ENCODE data around the gene GLT1D1. TPM values are rescaled to one million over a fixed set of nuclear protein-coding genes. Genes with fewer than 3 reads are reported as not detected.

GLT1D1 gene
- total RNA-seq, 2 donors from 2014 or later: 0.17 to 0.45 TPM

DNA sequence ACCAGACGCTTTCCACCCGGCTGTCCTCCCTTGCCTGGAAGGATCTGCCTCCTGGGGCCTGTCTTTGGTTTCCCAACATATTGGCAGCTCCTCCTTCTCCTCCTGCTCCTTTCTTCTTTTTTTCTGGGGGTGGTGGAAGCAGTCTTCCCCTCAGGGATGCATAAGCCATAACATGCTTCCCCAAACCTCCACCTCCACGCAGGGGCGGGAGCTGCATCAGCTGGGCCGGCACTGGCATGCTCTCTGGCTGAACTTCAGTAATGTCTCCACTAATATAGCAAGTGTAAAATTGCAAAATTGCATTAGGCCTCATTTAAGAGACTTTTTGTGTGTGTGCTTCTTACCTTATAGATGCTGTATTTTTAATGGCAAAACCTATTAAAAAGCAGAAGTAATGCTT lies 58.6 kb downstream of the GLT1D1 start:
- no peak overlapping the region for H3K27ac ChIP-seq
- intact Hi-C loops (cut with DNase I): no loop called here
- H3K4me1 ChIP-seq: no peaks in the 10 kb centered on the region
- H3K4me3 ChIP-seq: no peak overlapping the region
- H3K27me3 ChIP-seq: no peaks in the 10 kb centered on the region
- TF ChIP-seq, protein P1, sequence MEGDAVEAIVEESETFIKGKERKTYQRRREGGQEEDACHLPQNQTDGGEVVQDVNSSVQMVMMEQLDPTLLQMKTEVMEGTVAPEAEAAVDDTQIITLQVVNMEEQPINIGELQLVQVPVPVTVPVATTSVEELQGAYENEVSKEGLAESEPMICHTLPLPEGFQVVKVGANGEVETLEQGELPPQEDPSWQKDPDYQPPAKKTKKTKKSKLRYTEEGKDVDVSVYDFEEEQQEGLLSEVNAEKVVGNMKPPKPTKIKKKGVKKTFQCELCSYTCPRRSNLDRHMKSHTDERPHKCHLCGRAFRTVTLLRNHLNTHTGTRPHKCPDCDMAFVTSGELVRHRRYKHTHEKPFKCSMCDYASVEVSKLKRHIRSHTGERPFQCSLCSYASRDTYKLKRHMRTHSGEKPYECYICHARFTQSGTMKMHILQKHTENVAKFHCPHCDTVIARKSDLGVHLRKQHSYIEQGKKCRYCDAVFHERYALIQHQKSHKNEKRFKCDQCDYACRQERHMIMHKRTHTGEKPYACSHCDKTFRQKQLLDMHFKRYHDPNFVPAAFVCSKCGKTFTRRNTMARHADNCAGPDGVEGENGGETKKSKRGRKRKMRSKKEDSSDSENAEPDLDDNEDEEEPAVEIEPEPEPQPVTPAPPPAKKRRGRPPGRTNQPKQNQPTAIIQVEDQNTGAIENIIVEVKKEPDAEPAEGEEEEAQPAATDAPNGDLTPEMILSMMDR (IDR thresholded peaks at IDR 0.05): no peak
- H3K9me3 ChIP-seq: no peaks in the 10 kb centered on the region
- no peak for DNase-seq
- no peaks in the 10 kb centered on the region for H3K36me3 ChIP-seq
- no peak overlapping the region for H3K9ac ChIP-seq (ENCODE audit: low read depth in 2 of 2, low read length in 2 of 2)

DNA sequence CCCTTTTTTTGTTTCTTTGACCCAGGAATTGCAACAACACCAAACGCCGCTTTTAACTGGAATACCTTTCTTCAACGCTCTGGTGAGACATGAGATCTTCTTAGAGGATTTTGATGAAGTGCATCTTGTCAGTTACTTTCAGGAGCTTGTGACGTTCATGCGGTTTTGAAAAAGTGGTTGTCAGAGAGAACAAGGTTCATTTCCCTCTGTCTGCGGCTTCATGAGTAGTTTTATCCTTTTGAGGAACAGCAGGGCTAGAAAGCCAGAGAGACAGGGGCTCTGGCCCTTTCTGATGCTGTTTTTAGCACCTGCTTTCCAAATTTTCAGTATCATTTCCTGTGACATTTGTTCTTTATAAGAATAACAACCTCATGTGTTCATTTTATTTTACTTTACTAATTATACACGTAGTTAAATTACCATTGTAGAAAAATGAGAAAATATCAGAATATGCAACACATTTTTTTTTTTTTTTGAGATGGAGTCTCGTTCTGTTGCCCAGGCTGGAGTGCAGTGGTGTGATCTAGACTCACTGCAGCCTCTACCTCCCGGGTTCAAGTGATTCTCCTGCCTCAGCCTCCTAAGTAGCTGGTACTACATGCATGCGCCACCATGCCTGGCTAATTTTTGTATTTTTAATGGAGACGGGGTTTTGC lies 61.8 kb downstream of the GLT1D1 start:
- Histone ChIP-seq H3K4me3 (no peak overlapping the region), H3K4me1 (no peaks in the 10 kb centered on the region), H3K36me3 (no peaks in the 10 kb centered on the region), H3K27me3 (no peaks in the 10 kb centered on the region), H3K9me3 (no peaks in the 10 kb centered on the region), H3K27ac (no peak overlapping the region), H3K9ac (ENCODE audit: low read depth in 2 of 2, low read length in 2 of 2) (no peak overlapping the region)
- TF ChIP-seq, protein P1 (IDR thresholded peaks at IDR 0.05): no peak
- intact Hi-C loops (cut with DNase I): no loop called here
- DNase-seq: no peak

DNA sequence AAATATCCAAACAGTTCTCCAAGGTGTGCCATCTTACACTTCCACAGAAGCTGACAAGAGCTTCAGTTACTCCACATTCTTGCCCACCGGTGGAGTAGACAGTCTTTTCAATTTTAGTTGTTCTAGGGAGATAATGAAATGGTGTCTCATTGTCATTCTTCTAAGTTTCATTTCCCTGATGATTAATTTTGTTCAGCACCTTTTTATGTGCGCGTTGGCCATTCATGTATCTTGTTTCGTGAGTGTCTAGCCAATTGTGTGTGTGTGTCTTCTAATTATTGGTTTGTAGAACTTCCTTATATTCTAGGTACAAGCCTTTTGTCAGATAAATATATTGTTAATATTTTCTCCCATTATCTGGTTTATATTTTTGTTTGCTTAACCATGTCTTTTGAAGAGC lies 63.1 kb downstream of the GLT1D1 start:
- H3K9ac ChIP-seq (ENCODE audit: low read depth in 2 of 2, low read length in 2 of 2): no peak overlapping the region
- no peaks in the 10 kb centered on the region for H3K9me3 ChIP-seq
- intact Hi-C loops (cut with DNase I): no loop called here
- H3K4me3 ChIP-seq: no peak overlapping the region
- H3K4me1 ChIP-seq: no peaks in the 10 kb centered on the region
- DNase-seq: no peak
- TF ChIP-seq, protein P1 (IDR thresholded peaks at IDR 0.05): no peak
- H3K27me3 ChIP-seq: no peaks in the 10 kb centered on the region
- no peaks in the 10 kb centered on the region for H3K36me3 ChIP-seq
- H3K27ac ChIP-seq: no peak overlapping the region

DNA sequence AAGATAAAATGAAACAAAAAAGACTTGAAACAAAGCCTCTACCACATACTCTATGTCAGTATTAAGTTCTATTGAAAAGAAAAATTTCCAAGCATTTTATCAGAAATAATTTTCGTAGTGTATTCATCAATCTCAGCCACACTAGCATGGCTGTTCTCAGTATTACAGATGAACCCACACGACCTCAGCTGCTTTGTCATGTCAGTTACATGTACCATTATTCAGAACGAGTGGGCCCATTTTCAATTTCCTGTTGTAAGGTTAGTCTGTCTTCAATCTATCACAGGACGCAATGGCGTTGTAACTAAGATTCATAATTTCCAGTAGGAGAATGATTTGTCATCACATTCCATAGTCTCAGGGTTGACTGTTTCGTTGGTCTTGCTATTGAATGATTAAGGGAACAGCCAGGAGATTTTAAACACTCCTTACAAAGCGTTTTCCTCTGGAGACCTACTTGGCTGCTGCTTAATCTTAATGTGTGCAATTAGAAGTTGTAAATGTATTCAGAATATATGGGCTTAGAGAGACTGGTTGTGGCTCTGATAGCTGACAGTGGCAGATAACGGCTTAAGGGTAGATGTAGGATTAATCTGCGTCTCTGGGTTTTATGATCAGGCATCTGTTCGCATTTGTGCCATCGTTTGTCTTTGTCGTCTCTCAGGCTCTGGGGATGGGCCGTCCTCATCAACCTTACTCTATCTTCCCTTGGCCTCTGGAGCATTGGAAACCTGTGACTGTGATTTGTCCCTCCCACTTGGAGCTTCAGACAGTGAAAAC lies 65.4 kb downstream of the GLT1D1 start:
- Histone ChIP-seq H3K27ac (no peak overlapping the region), H3K9ac (ENCODE audit: low read depth in 2 of 2, low read length in 2 of 2) (no peak overlapping the region), H3K27me3 (no peaks in the 10 kb centered on the region), H3K4me3 (no peak overlapping the region), H3K9me3 (no peaks in the 10 kb centered on the region), H3K36me3 (no peaks in the 10 kb centered on the region), H3K4me1 (no peaks in the 10 kb centered on the region)
- TF ChIP-seq, protein P1 (IDR thresholded peaks at IDR 0.05): no peak
- intact Hi-C loops (cut with DNase I): no loop called here
- no peak for DNase-seq

DNA sequence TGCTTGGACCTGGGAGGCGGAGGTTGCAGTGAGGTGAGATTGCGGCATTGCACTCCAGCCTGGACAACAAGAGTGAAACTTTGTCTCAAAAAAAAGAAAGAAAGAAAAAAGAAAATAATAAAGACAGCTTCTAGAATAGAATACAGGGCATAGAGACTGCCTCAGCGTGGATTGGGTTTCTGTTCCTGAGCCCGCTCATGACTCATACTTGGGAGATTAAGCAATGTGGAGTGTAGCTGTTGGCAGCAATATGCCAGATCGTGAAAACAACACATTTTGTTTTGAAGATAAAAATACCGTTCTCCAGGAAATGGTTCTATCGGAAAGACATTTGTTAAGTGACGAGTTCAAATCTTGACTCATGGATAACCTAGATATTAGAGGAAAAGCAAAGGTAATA lies 67.2 kb downstream of the GLT1D1 start:
- Histone ChIP-seq H3K27me3 (no peaks in the 10 kb centered on the region), H3K36me3 (no peaks in the 10 kb centered on the region), H3K9ac (ENCODE audit: low read depth in 2 of 2, low read length in 2 of 2) (no peak overlapping the region), H3K9me3 (no peaks in the 10 kb centered on the region), H3K4me3 (no peak overlapping the region), H3K4me1 (no peaks in the 10 kb centered on the region), H3K27ac (no peak overlapping the region)
- intact Hi-C loops (cut with DNase I): no loop called here
- DNase-seq: no peak
- TF ChIP-seq, protein P1 (IDR thresholded peaks at IDR 0.05): no peak

Measured in colonic mucosa (tissue), 4 donors.